ENCODE measurements around the gene EVL.

Gene EVL

DNA sequence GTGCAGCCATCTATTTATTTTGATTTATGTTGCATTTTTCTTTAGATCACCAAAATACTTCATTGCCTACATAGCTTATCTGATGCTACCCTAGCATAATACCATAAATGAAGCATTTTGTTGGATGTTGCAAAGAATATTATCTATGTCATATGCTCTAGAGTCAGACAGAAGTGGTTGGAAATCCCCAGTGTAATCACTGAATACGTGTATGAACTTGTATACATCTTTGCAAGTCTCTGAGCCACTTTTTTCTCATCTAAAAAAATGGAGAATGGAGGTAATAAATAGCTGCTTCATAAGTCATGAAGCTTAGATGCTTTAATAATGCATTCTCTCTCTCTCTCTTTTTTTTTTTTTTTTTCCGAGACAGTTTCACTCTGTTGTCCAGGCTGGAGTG, 18.5 kb downstream of the EVL start:
- DNase-seq (ENCODE audit: low read depth in 2 of 2): no peak

- DNase-seq (ENCODE audit: low read depth in 2 of 2): no peak
Observed at GRCh38 chr14:100084591-100084990, 19.4 kb downstream of the EVL start.

GRCh38 chr14:100085462-100085861, 20.2 kb downstream of the EVL start:
- no peak for DNase-seq (ENCODE audit: low read depth in 2 of 2)

DNA sequence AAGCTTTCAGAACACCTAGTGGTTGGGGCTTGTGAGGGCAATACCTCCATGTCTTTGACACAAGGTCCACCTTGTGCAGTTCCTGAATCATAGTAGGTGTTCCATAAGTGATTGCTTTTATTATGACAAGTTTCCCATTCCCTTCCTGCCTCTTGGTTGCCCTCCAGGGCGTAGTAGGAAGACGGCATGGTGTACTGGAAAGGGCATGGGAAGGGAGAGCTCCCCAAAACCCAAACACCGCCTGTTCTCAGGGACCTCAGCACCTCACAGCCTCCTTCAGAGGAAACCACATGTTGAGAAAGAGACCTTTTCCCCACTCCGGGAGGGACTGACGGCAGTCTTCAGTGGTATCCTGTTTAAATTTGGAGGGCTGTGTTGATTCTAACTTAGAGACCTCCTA, 21.1 kb downstream of the EVL start:
- no peak for DNase-seq (ENCODE audit: low read depth in 2 of 2)

- DNase-seq (ENCODE audit: low read depth in 2 of 2): no peak
Observed at GRCh38 chr14:100088226-100088625, 23.0 kb downstream of the EVL start.

DNA sequence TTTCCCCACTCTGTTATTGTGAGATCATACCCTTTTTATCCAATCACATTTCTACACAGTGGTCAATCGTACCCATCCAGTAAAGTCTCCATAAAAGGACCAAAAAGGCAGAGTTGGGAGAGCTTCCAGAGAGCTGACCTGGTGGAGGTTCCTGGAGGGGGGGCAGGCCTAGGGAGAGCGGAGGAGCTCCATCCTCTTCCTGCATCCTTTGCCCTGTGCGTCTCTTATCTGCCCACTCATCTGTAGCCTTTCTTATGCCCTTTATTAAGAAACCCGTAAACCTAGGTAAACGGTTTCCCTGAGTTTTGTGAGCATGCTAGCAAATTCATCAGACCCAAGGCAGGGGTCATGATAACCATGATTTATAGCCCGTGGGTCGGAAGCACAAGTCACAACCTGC, 26.2 kb downstream of the EVL start:
- DNase-seq (ENCODE audit: low read depth in 2 of 2): no peak

GRCh38 chr14:100092832-100093231, 27.6 kb downstream of the EVL start:
- DNase-seq (ENCODE audit: low read depth in 2 of 2): no peak

DNA sequence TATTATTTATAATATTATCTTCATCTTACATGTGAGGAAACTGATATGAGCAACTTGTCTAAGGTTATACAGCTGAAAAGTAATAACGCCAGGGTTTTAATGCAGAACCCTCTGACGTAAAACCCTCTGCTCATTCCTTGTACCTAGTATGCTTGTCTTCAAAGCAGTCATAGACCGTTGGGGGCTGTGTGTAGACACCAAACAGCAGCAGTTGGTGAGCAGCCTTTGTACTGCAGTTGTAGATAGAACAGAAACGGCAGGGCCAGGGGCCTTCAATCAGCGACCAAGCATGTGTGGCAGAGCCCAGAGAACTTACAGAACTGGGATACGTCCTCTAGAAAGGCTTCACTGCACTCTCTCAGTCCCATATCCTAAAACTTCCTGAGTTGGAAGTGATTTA, 28.1 kb downstream of the EVL start:
- no peak for DNase-seq (ENCODE audit: low read depth in 2 of 2)

DNA sequence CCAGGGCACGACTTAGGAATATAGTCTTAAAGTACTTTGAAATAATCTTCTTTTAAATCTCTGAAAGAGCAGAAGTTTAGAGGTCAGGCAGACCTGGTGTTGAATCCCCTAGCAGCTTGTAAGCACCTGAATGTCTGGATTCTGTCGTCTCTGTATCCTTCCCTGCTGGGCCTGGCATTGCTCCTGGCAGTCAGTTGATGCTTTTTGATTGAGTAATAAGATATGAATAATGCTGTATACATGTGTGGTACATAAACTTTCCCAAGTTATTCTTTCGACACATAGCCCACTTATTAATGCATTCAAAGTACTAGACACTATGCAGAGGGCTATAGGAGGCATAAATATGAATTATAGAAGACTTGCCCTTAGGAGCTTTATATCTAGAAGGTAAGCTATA, 31.4 kb downstream of the EVL start:
- peak; percentile 37 to 53 for DNase-seq (ENCODE audit: low read depth in 2 of 2)

- DNase-seq (ENCODE audit: low read depth in 2 of 2): no peak
Observed at GRCh38 chr14:100098171-100098570, 32.9 kb downstream of the EVL start.

- DNase-seq (ENCODE audit: low read depth in 2 of 2): no peak
Observed at GRCh38 chr14:100100032-100100703, 34.9 kb downstream of the EVL start.

GRCh38 chr14:100102156-100102785, 37.0 kb downstream of the EVL start:
- no peak for DNase-seq (ENCODE audit: low read depth in 2 of 2)

- no peak for DNase-seq (ENCODE audit: low read depth in 2 of 2)
Observed at GRCh38 chr14:100103250-100104005, 38.2 kb downstream of the EVL start.

- DNase-seq (ENCODE audit: low read depth in 2 of 2): no peak
Observed at GRCh38 chr14:100104006-100104352, 38.8 kb downstream of the EVL start.

DNA sequence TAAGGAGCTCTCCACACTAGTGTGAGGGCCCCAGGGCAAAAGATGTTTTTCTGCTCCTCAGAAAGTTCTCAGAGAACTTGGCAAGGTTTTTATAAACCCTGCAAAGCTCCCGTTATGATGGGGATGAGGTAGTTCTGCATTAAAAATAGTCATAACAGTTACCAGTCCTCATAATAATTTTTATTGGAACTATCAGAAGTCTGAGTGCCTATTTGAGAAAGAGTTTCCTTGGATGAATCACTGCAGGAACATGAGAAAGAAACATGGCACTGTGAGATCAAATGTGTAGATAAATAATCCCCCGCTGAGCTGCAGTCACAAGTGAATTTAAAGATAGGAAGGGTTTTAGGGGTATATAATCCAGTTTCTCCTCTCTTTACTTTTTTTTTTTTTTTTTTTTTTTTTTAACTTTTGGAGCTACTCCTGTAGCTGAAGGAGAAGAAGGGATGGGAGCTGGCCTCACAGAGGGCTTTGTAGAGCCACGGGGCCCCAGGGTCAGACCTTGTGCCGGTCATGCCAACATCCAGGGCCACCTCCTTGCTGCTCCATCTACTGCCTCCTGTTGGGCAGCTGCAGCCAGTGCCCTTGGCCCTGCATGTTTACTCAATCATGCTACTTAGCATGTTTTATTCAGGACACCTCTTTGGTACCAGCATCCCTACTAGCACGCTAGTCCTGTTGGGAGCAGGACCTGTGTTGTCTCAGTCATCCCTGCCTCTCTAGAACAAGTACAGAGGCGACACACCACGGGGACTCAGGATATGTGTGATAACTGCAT, 39.5 kb downstream of the EVL start:
- peak; percentile 33 for DNase-seq (ENCODE audit: low read depth in 2 of 2)

DNA sequence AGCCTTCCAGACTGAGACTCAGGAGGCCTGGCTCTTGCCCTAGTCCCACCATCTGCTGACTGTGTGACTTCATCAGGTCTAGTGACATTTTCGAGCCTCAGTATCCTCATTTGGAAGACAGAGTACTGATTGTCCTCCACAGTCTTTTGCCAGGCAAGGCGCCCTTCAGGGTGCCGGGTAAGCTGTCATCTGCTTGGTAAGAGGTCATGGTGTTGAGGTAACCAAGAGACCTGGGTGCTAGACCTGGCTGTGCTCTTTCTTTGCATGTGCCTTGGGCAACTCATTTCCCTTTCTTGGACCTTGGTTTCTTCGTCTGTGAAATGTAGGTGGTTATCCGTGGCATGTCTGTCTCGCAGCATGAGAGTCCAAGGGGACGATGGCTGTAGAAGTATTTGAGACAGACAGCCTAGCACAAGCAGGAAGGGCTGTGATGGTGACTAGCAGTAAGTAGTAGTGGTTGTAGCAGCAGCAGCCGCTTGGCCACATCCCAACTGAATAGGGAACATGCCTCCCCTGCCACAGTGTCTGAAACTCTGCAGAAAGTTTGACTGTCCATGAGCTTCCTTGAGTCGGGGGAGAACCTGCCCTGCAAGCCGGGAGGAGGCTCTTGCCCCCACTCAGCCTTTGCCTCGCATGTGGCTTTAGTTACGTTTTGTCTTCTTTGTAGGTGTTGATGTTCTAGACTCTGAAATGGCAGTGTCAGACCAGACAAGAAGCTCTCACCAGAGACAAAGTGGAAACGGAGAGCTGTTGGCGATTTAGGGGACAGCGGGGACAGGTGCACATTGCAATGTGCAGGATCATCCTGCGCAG, 40.3 kb downstream of the EVL start:
- DNase-seq (ENCODE audit: low read depth in 2 of 2): no peak

DNA sequence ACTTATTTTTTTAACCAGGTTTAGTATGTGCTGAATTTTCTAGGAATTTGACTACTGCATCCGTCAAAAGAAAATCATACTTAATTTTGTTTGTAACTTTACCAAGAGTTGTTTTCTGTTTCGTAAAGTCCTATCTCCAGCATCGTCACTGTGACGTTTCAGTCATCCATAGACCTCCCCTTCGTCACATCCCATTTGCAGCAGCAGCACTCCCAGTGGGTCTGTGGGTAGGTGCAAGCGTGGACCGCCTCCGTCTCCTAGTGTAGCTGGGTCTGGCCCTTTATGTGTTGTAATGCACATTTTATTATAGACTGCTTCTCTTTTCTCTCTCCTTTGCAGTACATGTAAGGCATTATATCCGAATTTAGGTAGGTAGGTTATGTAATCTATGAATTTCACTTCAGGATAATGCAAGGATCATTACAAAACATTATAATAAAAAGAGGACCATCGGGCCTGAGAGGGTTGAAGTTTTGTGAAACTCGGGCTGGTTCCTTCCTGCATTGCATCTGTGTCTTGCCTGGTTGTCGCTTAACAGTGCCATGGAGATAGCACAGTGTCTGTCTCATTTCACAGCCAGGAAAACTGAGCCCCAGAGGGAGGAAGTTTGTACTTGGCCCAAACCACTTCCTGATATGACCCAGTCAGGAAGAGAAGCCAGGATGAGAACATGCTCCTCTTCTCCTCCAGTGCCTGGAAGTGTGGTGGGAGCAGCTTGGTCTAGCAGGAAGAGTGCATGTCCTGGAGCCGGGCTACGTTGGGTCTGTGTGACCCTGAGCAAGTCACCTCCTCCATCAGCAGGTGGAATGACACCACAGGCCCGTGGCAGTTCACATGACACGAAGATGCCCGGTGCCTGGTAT, 41.3 kb downstream of the EVL start:
- no peak for DNase-seq (ENCODE audit: low read depth in 2 of 2)

DNA sequence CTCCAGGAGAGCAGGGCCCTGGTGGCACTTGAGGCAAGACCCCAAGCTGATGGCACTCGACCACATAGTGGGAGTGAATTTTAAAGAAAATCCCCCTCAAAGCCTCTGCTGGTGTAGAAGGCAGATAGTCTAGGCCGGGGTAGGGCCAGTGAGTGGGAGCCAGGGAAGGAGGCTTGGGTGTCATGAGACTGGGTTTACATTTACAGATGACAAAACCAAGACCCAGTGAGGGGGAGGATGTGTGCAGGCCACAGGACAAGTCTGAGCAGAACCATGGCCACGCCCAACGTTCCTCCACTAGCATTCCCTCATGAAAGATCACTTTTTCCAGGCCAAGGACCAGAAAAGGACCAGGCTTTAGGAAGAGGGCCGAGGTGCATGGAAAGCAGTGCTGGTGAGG, 42.0 kb downstream of the EVL start:
- DNase-seq (ENCODE audit: low read depth in 2 of 2): no peak

GRCh38 chr14:100108042-100108825, 43.0 kb downstream of the EVL start:
- DNase-seq (ENCODE audit: low read depth in 2 of 2): no peak
